GM18909 (cell line): ENCODE measurements around the gene ZMIZ1.

Experiments
- ATAC-seq: cut with Tn5 transposase; IDR thresholded peaks from one replicate; pipeline ENCODE4 v1.9.1; 2021; ENCODE audit warnings: mild to moderate bottlenecking; ENCODE audit not compliant: unreplicated experiment, poor library complexity

ZMIZ1 gene

GRCh38 chr10:79308969-79309665 lies 240.4 kb downstream of the ZMIZ1 start:
- no peak for ATAC-seq

DNA sequence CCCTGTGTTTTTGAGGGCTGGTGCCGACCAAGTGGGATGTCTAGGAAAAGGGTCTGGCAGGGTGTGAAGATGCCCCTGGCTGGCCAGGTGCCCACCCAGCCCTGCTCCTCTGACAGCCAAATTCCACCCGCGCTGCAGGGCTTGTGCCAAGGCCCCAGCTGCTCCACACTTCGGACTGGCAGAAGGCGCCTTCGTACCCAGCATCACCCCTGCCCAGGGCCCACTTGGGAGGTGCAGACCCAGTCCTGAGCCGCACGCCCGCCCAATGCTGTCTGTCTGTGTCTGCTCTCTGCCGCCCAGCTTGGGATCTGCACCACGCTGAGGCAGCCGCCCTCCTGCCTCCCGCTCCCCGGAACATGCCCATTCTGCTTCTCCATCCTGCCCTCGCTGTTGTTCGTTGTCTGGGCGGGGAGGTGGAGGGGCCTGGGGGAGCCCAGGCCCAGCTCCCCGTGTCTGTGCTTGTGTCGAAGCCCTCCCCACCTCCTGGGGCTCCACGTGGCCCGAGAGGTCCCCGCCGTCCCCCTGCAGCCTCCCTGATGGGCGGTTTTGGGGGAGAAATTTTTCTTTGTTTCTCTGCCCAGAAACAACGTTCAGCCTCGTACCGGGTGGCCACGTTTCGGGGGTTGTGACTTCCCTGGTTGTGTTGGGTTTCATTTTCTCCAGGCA lies 241.6 kb downstream of the ZMIZ1 start:
- no peak for ATAC-seq

DNA sequence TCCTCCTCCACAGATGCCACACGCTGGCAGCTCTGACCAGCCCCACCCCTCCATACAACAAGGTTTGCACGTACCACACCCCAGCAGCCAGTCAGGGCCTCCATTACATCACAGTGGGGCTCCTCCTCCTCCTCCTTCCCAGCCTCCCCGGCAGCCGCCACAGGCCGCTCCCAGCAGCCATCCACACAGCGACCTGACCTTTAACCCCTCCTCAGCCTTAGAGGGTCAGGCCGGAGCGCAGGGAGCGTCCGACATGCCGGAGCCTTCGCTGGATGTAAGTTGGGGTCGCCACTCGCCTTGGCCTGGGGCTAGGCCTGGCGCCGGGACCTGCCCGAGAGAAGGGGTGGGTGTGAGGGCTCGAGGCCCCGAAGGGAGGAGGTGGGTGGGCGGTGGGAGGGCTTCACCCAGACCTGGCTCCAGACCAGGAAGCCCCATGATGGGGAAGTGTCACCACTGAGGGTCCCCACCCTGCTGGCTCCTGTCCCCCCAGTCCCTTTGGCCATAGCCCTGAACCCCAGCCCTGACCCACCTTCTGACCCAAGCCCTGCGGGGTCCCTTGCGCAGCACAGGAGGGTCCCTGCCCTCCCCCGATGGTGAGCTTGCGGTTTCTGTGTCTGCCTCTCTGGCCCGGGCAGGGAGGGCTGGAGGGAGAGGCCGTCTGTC lies 242.3 kb downstream of the ZMIZ1 start:
- no peak for ATAC-seq

- no peak for ATAC-seq
These were observed 243.0 kb downstream of the ZMIZ1 start for GRCh38 chr10:79311581-79312407.

- ATAC-seq = no peak
These were observed 243.9 kb downstream of the ZMIZ1 start for GRCh38 chr10:79312601-79313187.

DNA sequence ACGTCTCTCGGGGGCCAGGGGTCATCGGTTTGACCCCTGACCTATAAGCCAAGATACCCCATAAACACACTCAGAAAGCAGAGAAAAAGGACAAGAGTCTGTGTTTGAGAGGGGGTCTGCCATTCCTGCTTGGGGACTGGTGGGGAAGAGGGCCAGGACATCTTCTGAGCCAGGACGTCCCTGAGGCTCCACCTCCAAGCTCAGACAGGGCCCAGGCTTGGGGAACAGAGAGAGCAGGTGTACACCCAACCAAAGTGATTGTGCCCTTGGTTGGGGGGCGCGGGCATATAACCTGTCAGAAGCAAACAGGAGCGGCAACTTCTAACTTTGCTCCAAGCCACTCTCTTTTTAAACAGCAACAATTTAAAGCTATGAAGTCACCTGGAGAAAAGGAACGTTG lies 244.6 kb downstream of the ZMIZ1 start:
- no peak for ATAC-seq

DNA sequence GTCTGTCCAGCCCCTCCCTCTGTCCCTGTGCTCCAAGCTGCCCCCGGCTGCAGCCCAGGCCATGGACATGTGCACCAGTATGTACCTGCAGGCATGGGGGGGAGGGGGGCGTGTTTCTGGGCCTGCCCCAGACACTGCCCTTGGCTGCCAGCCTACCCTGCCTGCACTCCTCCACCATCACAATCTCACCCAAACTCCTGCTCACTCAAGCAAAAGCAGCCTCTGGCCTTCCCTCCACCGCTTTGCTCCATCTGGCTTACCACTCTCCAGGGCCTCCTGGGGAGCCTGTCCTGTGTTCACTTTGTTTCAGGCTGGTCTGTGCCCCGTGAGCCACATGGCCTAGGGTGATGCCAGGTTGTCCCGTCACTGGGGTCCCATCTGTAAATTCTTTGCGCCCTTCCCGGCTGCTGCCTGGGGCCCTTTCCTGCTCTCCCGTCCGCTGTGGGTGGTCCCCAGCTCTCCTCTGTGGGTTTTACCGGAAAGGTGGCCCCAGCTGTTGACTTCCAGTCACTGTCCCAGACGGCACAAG lies 245.2 kb downstream of the ZMIZ1 start:
- no peak for ATAC-seq

DNA sequence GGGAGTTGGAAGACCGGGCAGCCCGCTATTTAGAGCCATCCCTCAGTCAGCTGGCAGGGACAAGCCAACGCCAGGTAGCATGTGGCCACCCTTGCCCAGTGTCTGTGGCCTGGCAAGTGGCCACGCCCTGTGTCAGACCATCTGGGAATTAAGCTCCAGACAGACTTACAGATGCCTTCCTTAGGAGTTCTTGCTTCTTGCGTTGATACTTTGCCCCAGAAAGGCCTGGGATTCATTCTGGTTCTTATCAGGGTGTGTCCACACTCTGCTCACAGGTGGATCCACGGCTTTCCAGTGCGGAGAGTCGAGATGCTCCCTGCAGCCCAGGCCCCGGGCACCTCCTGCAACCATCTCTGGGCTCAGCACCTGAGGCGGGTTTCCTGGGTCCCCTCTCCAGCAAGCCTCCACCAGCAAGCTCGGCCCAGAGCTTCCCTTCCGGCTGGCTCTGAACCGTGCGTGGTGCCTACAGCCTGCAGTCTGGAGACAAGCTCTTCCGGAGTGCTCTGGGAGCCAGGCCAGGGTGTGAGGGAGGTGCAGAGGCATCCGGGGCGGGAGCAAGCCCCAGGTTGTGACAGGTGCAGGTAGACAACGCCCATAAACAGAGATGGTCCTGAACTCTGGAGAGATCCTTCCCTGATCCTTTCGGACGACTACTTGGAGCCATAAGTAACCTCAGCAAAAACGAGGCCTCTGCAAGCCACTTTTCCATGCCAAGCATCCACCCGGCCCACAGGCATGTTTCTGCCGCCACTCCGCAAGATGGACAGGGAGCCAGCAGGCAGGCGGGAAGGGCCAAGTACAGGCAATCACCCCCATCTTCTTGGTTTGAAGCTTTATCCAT lies 246.2 kb downstream of the ZMIZ1 start:
- ATAC-seq = no peak

GRCh38 chr10:79315602-79315920 lies 246.8 kb downstream of the ZMIZ1 start:
- no peak for ATAC-seq

DNA sequence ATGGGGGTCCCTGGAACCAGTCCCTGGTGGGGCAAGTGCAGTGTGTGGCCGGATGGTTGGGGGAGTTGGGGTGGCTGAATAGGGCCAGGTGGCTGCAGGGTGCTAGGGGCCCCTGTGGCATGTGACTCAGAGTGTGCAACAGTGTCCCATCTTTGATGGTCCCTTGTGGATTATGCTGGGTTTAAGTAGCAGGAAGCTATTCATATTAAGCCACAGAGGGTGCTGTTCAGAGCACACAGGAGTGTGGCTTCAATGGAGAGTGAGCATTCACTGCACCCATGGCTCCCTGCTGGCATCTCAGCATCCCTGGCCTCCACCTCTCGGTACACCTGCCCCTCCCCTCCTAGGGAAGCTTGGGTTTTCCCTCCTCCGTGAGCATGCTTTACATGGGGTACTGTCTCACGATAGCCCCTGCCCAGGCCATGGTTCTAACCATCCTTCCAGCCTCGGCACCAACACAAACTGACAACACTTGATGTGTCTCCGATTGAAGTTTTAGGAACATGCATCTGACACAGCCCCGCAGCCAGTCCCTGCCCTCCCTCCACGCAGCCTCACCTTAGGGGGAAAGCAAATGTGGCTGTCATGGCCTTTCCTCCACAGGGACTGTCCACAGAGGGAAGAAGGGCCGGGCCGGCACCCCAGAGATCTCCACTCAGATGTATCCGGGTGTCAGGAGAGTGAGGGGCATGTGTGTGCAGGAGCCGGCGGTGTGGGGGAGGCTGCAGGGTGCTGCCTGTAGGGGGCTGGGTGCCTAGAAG lies 248.1 kb downstream of the ZMIZ1 start:
- peak; percentile 73 for ATAC-seq

DNA sequence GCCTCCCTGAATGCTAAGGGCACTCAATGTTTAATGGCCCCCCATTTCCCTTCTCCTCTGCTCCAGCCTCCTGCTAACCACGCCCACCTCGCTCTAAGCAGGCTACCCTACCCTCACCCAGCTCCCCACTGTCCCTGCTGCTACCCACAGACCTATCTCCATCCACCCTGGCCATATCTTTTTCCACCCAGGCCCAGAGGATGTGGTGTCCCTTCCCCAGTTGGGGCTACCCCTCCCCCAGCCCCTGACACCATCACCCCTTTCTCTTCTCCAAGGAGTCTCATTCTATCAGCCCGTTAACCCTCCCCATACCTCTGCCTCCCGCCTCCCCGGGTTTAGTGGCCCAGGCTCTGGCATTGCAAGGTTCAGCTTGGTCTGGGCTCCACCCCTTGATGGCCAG lies 249.6 kb downstream of the ZMIZ1 start:
- ATAC-seq = no peak

GRCh38 chr10:79319115-79319771 lies 250.5 kb downstream of the ZMIZ1 start:
- ATAC-seq = no peak

DNA sequence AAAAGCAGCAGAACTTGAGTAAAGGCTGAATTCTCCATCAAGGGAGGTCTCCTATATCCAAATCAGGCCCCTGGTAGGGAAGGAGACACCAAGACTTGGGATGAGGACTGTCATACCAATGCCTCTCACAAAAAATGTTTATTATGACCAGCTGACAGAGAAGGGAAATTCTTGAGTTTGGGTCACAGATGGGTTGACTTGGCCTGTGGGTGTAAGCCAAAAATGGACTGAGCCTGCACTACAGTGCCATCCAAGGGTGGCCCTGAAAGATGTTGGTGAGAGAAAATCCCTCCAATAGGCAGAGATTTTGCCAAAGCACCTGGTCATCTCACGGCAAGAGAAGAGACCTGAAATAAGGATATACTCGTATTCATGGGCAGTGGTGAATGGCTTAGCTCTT lies 251.6 kb downstream of the ZMIZ1 start:
- no peak for ATAC-seq

- no peak for ATAC-seq
These were observed 252.2 kb downstream of the ZMIZ1 start for GRCh38 chr10:79320820-79321493.

DNA sequence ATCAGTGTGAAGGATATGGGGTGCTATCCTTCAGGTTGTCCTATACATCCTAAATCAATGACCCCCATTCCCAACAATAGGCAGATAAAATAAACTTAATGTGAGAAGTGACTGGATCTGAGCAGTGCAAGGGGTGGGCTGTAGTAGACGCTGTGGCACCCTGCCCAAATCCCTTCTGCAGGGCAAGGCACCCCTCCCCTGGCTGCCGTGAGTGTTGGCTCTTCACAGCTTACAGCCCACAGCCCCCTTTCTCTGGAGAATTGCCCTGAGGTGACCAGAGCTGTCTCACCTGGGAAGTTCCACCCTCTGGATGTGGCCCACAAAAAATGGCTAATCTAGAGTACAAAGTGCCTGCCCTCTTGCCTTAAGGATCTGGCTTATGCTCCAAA lies 252.7 kb downstream of the ZMIZ1 start:
- no peak for ATAC-seq

DNA sequence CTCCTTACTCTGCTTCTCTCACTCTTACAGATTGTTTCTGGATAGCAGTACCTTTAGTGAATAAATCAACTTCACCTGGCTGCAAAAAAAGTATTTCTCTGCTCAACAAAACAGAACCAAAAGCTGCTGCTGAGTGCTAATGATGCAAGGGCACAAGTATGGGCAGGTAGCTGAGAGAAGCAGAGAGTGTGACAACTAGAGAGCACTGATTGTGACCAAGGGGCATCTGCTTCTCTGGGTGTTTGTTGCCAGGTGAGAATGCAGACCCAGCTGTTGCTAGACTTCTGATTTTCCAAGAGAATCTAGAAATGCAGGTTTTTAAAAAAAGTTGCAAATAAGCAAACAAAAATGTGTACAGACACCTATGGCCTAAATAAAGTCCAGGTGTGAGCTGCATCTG lies 253.2 kb downstream of the ZMIZ1 start:
- no peak for ATAC-seq

DNA sequence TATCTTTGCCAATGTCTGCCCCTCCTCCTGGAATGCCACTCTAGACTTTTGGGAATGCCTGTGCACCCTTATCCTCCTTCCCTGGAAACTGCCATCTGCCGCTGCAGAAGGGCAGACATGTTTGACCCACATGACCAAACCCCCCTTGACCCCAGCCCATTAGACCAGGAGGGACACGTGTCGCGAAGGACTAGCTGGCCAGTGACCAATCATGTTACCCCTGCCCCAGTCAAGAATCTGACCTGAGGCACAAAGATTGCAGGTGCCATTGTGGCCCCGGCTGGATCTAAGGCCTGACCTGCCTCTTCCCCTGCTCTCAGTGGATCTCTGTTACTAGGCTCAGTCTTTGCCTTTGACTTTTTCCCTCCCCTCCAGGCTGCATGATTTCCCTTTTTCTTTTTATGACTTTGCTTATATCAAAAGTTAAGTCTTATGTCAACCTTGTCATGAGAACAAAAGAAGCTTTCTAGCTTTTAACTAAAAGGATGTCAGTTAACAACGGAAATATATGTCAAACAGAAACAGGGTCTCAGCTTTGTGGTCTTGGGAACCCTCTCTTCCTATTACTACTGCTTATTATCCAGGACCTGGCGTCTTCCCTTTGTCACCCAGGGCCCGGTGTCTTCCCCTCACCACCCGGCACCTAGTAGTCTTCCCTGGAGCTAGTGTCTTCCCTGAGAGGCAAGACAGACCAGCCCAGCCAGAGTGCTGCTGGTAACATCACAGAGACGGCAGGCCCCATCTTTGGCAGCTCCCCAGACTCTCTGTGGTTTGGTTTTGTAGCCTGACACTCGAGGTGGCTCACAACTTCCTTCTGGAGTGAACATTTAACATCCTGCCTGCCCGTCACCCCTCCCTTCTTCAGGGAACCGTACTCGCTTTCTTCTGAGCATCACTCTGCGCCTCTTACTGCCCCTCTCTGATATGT lies 254.1 kb downstream of the ZMIZ1 start:
- ATAC-seq = peak; percentile 55
